H9 (cell line): ENCODE measurements around the gene TMEM201. TPM values are rescaled to one million over a fixed set of nuclear protein-coding genes. Genes with fewer than 3 reads are reported as not detected.

Experiments used
- DNase-seq: peaks from one replicate; pipeline ENCODE4 v3.0.0-alpha.2; 2017
- H2AFZ ChIP-seq: one replicate; pipeline ENCODE4 v1.6.1; 2013; ENCODE audit warnings: mild to moderate bottlenecking, low read length, control low read depth, moderate library complexity
- H2AK5ac ChIP-seq: 2 replicates; pipeline ENCODE4 v1.6.1; 2013; ENCODE audit warnings: low read length, control low read depth, mixed read lengths; ENCODE audit not compliant: insufficient read length
- H2BK120ac ChIP-seq: one replicate; pipeline ENCODE4 v1.6.1; 2013; ENCODE audit warnings: low read depth, mild to moderate bottlenecking, low read length, control low read depth, inconsistent platforms; ENCODE audit not compliant: poor library complexity, severe bottlenecking
- H2BK12ac ChIP-seq: 2 replicates; pipeline ENCODE4 v1.6.1; 2013; ENCODE audit warnings: low read length, control low read depth, mixed read lengths, low read depth; ENCODE audit not compliant: insufficient read length
- H2BK15ac ChIP-seq: 2 replicates; pipeline ENCODE4 v1.6.1; 2013; ENCODE audit warnings: low read depth, low read length, control low read depth
- H2BK20ac ChIP-seq: one replicate; pipeline ENCODE4 v1.6.1; 2013; ENCODE audit warnings: low read depth, mild to moderate bottlenecking, low read length, control low read depth, inconsistent platforms; ENCODE audit not compliant: poor library complexity, severe bottlenecking
- H2BK5ac ChIP-seq: 2 replicates; pipeline ENCODE4 v1.6.1; 2013; ENCODE audit warnings: low read length, control low read depth, mixed read lengths; ENCODE audit not compliant: insufficient read length
- H3K14ac ChIP-seq: 2 replicates; pipeline ENCODE4 v1.6.1; 2013; ENCODE audit warnings: low read length, control low read depth; ENCODE audit not compliant: insufficient read depth
- H3K18ac ChIP-seq: 2 replicates; pipeline ENCODE4 v1.6.1; 2013; ENCODE audit warnings: low read depth, mild to moderate bottlenecking, mixed read lengths, low read length, control low read depth; ENCODE audit not compliant: insufficient read length
- H3K23ac ChIP-seq: 2 replicates; pipeline ENCODE4 v1.6.1; 2013; ENCODE audit warnings: low read length, control low read depth, mixed read lengths, low read depth; ENCODE audit not compliant: insufficient read length
- H3K23me2 ChIP-seq: 2 replicates; pipeline ENCODE4 v1.6.1; 2013; ENCODE audit warnings: low read depth, mild to moderate bottlenecking, mixed read lengths, low read length, control low read depth; ENCODE audit not compliant: insufficient read length, poor library complexity, severe bottlenecking
- H3K27ac ChIP-seq: 2 replicates; pipeline ENCODE4 v1.5.1; 2013; ENCODE audit warnings: low read length, control low read depth, mixed read lengths, low read depth; ENCODE audit not compliant: insufficient read length
- H3K27me3 ChIP-seq: 2 replicates; pipeline ENCODE4 v1.6.1; 2013; ENCODE audit warnings: low read length, control low read depth, inconsistent platforms; ENCODE audit not compliant: insufficient read depth
- H3K4ac ChIP-seq: 2 replicates; pipeline ENCODE4 v1.6.1; 2013; ENCODE audit warnings: low read depth, mild to moderate bottlenecking, control low read depth, inconsistent platforms, low read length, moderate library complexity
- H3K4me1 ChIP-seq: 2 replicates; pipeline ENCODE4 v1.6.1; 2013; ENCODE audit warnings: low read length, control low read depth, inconsistent platforms; ENCODE audit not compliant: insufficient read depth
- H3K4me2 ChIP-seq: 2 replicates; pipeline ENCODE4 v1.6.1; 2013; ENCODE audit warnings: low read length, control low read depth, mixed read lengths; ENCODE audit not compliant: insufficient read length, insufficient read depth
- H3K56ac ChIP-seq: 2 replicates; pipeline ENCODE4 v1.6.1; 2013; ENCODE audit warnings: low read depth, mild to moderate bottlenecking, mixed read lengths, low read length, control low read depth; ENCODE audit not compliant: insufficient read length
- H3K79me1 ChIP-seq: 2 replicates; pipeline ENCODE4 v1.6.1; 2013; ENCODE audit warnings: low read depth, mild to moderate bottlenecking, moderate library complexity, low read length, control low read depth, inconsistent platforms; ENCODE audit not compliant: insufficient read depth, poor library complexity, severe bottlenecking
- H3K79me2 ChIP-seq: 2 replicates; pipeline ENCODE4 v1.6.1; 2013; ENCODE audit warnings: low read length, control low read depth, inconsistent platforms; ENCODE audit not compliant: insufficient read depth
- H3K9ac ChIP-seq: 2 replicates; pipeline ENCODE4 v1.6.1; 2013; ENCODE audit warnings: low read length, control low read depth, mixed read lengths; ENCODE audit not compliant: insufficient read length; ENCODE audit errors: extremely low read depth
- H3K9me3 ChIP-seq: one replicate; pipeline ENCODE4 v1.6.1; 2013; ENCODE audit warnings: low read depth, low read length, inconsistent platforms; ENCODE audit not compliant: control insufficient read depth
- H3T11ph ChIP-seq: one replicate; pipeline ENCODE4 v1.6.1; 2013; ENCODE audit warnings: mild to moderate bottlenecking, low read length, control low read depth, inconsistent platforms
- H4K20me1 ChIP-seq: one replicate; pipeline ENCODE4 v1.6.1; 2013; ENCODE audit not compliant: control insufficient read depth, insufficient read length, insufficient read depth
- H4K5ac ChIP-seq: 2 replicates; pipeline ENCODE4 v1.6.1; 2013; ENCODE audit warnings: low read depth, mild to moderate bottlenecking, mixed read lengths, low read length, control low read depth; ENCODE audit not compliant: insufficient read length
- H4K8ac ChIP-seq: replicated peaks from 2 replicates; pipeline ENCODE4 v1.6.1; 2013; ENCODE audit warnings: low read length, control low read depth, mixed read lengths, low read depth; ENCODE audit not compliant: insufficient read length
- H4K91ac ChIP-seq: 2 replicates; pipeline ENCODE4 v1.6.1; 2013; ENCODE audit warnings: low read depth, mild to moderate bottlenecking, moderate library complexity, mixed read lengths, low read length, control low read depth; ENCODE audit not compliant: insufficient read length
- H3K27ac Mint-ChIP-seq, 3 experiments: 2 replicates in 2 of 3; 3 replicates in 1 of 3; pipeline ENCODE4 v1.8.0; 2020 to 2021; ENCODE audit warnings: mixed read lengths in 3 of 3, mild to moderate bottlenecking in 1 of 3, moderate library complexity in 1 of 3
- H3K27me3 Mint-ChIP-seq: 2 replicates; pipeline ENCODE4 v1.8.0; 2021; ENCODE audit warnings: low read depth, mild to moderate bottlenecking, moderate library complexity, mixed read lengths
- H3K36me3 Mint-ChIP-seq, 3 experiments: 2 replicates in 2 of 3; 3 replicates in 1 of 3; pipeline ENCODE4 v1.8.0; 2020 to 2021; ENCODE audit warnings: low read depth in 3 of 3, mixed read lengths in 3 of 3; ENCODE audit not compliant: insufficient read depth in 1 of 3
- H3K4me1 Mint-ChIP-seq, 2 experiments: 2 replicates each; pipeline ENCODE4 v1.8.0; 2020; ENCODE audit warnings: mixed read lengths in 2 of 2
- H3K4me3 Mint-ChIP-seq, 2 experiments: 2 replicates in 1 of 2; 3 replicates in 1 of 2; pipeline ENCODE4 v1.8.0; 2020 to 2021; ENCODE audit warnings: mild to moderate bottlenecking in 2 of 2, mixed read lengths in 2 of 2, moderate library complexity in 1 of 2
- H3K9me3 Mint-ChIP-seq, 2 experiments: 2 replicates in 1 of 2; 3 replicates in 1 of 2; pipeline ENCODE4 v1.8.0; 2020; ENCODE audit warnings: mild to moderate bottlenecking in 2 of 2, mixed read lengths in 2 of 2, moderate library complexity in 1 of 2
- WGBS: extraction: QIAGEN DNeasy Blood & Tissue Kit; methylation state at CpG from one replicate; pipeline ENCODE4 v1.1.7; 2013; ENCODE audit warnings: missing lambda C conversion rate, low lambda C conversion rate, mixed read lengths; ENCODE audit not compliant: insufficient read length; ENCODE audit errors: extremely low coverage; 5-methylcytosine and 5-hydroxymethylcytosine counted together
- total RNA-seq: library from RNA; stranded (reverse); gene quantifications from 2 replicates; pipeline ENCODE4 v1.2.1, GENCODE V29; 2021
- TF ChIP-seq, protein P1 (sequence below): fragments of 200-600 bp; sonication (generic); conservative IDR thresholded peaks from 3 replicates; pipeline ENCODE4 v1.8.0; 2021; ENCODE audit warnings: antibody characterized with exemption, mild to moderate bottlenecking

Gene TMEM201
- total RNA-seq, 1 experiment from 2014 or later, result 31.0 TPM

DNA sequence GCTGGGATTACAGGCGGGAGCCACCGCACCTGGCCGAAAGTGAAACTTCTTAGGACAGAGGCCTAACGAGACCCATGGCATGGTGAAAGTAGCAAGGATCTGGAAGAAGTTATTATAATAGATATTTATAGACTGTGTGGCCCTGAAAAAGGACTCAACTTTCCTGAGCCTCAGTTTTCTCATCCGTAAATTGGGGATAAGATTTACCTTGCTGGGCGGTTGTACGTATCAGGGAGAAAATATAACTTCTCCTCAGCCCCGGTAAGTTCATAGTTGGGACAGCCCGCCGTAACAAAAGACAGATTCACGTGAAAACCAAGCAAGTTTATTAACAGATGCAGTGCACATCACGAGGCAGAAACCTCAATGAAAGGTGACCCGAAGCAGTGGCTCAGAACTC, 57.3 kb downstream of the TMEM201 start:
- no peak overlapping the region for H4K91ac ChIP-seq
- H3K18ac ChIP-seq, result no peak overlapping the region
- H3K27me3 ChIP-seq, result peaks cover 4% of the 10 kb centered on the region; the same call in 1 of the 2 replicates
- TF ChIP-seq, protein P1, sequence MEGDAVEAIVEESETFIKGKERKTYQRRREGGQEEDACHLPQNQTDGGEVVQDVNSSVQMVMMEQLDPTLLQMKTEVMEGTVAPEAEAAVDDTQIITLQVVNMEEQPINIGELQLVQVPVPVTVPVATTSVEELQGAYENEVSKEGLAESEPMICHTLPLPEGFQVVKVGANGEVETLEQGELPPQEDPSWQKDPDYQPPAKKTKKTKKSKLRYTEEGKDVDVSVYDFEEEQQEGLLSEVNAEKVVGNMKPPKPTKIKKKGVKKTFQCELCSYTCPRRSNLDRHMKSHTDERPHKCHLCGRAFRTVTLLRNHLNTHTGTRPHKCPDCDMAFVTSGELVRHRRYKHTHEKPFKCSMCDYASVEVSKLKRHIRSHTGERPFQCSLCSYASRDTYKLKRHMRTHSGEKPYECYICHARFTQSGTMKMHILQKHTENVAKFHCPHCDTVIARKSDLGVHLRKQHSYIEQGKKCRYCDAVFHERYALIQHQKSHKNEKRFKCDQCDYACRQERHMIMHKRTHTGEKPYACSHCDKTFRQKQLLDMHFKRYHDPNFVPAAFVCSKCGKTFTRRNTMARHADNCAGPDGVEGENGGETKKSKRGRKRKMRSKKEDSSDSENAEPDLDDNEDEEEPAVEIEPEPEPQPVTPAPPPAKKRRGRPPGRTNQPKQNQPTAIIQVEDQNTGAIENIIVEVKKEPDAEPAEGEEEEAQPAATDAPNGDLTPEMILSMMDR, result no peak
- no peak overlapping the region for H2BK15ac ChIP-seq
- Mint-ChIP-seq H3K4me1 (peaks cover 4% of the 10 kb centered on the region in 2 experiments; a peak in 3 of 4 replicates), H3K36me3 (no peaks in the 10 kb centered on the region), H3K27me3 (peaks cover 28% of the 10 kb centered on the region), H3K4me3 (no peak overlapping the region; a peak in 1 of 5 replicates), H3K9me3 (no peaks in the 10 kb centered on the region; a peak in 1 of 5 replicates), H3K27ac (no peak overlapping the region)
- H2AK5ac ChIP-seq, result no peak overlapping the region
- no peak overlapping the region for H3K4me2 ChIP-seq
- no peak overlapping the region for H2AFZ ChIP-seq
- no peak overlapping the region for H3K27ac ChIP-seq
- H3T11ph ChIP-seq, result no peak overlapping the region
- no CpG with 5 or more reads among the region's 13 CpGs for WGBS
- no peak overlapping the region for H2BK120ac ChIP-seq
- H4K5ac ChIP-seq, result no peak overlapping the region
- H3K9ac ChIP-seq, result no peak overlapping the region
- H3K4ac ChIP-seq, result no peak overlapping the region
- H3K23me2 ChIP-seq, result no peaks in the 10 kb centered on the region
- H3K79me2 ChIP-seq, result no peaks in the 10 kb centered on the region
- H2BK5ac ChIP-seq, result no peak overlapping the region
- no peak overlapping the region for H2BK12ac ChIP-seq
- no peaks in the 10 kb centered on the region for H3K79me1 ChIP-seq
- DNase-seq, result no peak
- no peak overlapping the region for H3K56ac ChIP-seq
- H2BK20ac ChIP-seq, result no peak overlapping the region
- no peaks in the 10 kb centered on the region for H3K4me1 ChIP-seq
- no peak overlapping the region for H3K14ac ChIP-seq
- H3K23ac ChIP-seq, result no peak overlapping the region
- H3K9me3 ChIP-seq, result no peaks in the 10 kb centered on the region
- no peaks in the 10 kb centered on the region for H4K20me1 ChIP-seq
- H4K8ac ChIP-seq, result no peak overlapping the region
